ENCODE results near the gene CYP2W1.
"Not testable (repeated sequence)": the region's sequence is repeated elsewhere in the genome, so short reads cannot be mapped to it uniquely, and the experiment has no call there.

Gene CYP2W1

GRCh38 chr7:997404-998395 is 14.7 kb downstream of the CYP2W1 start:
- DNase-seq: no peak

GRCh38 chr7:999149-999879 is 16.3 kb downstream of the CYP2W1 start:
- no peak for DNase-seq

GRCh38 chr7:999941-1000935 is 17.3 kb downstream of the CYP2W1 start:
- no peak for DNase-seq

GRCh38 chr7:1001069-1001770 is 18.2 kb downstream of the CYP2W1 start:
- not testable (repeated sequence) for DNase-seq

GRCh38 chr7:1002026-1002425 is 19.0 kb downstream of the CYP2W1 start:
- DNase-seq: not testable (repeated sequence)

- DNase-seq: not testable (repeated sequence)
These were observed 19.5 kb downstream of the CYP2W1 start for GRCh38 chr7:1002445-1002844.

- no peak for DNase-seq
These were observed 21.3 kb downstream of the CYP2W1 start for GRCh38 chr7:1004018-1004852.

- DNase-seq: no peak
These were observed 22.3 kb downstream of the CYP2W1 start for GRCh38 chr7:1005303-1005702.

GRCh38 chr7:1007901-1008300 is 24.9 kb downstream of the CYP2W1 start:
- DNase-seq: no peak

GRCh38 chr7:1008733-1009363 is 25.9 kb downstream of the CYP2W1 start:
- no peak for DNase-seq

GRCh38 chr7:1009747-1010146 is 26.8 kb downstream of the CYP2W1 start:
- DNase-seq: no peak

GRCh38 chr7:1010226-1010625 is 27.2 kb downstream of the CYP2W1 start:
- DNase-seq: no peak

- DNase-seq: no peak
These were observed 28.5 kb downstream of the CYP2W1 start for GRCh38 chr7:1011297-1012003.

GRCh38 chr7:1012004-1012715 is 29.2 kb downstream of the CYP2W1 start:
- DNase-seq: no peak

- no peak for DNase-seq
These were observed 29.7 kb downstream of the CYP2W1 start for GRCh38 chr7:1012716-1013095.

GRCh38 chr7:1013581-1013980 is 30.6 kb downstream of the CYP2W1 start:
- DNase-seq: no peak

- no peak for DNase-seq
These were observed 31.7 kb downstream of the CYP2W1 start for GRCh38 chr7:1014681-1015080.

- DNase-seq: no peak
These were observed 32.5 kb downstream of the CYP2W1 start for GRCh38 chr7:1015196-1016121.

Measured in activated CD4-positive, alpha-beta T cell treated with anti-CD3 and anti-CD28 coated beads, Interleukin-2, amount 50 U/mL, for 4 hours (primary cell).